ENCODE measurements around the gene DMXL1.

DNA sequence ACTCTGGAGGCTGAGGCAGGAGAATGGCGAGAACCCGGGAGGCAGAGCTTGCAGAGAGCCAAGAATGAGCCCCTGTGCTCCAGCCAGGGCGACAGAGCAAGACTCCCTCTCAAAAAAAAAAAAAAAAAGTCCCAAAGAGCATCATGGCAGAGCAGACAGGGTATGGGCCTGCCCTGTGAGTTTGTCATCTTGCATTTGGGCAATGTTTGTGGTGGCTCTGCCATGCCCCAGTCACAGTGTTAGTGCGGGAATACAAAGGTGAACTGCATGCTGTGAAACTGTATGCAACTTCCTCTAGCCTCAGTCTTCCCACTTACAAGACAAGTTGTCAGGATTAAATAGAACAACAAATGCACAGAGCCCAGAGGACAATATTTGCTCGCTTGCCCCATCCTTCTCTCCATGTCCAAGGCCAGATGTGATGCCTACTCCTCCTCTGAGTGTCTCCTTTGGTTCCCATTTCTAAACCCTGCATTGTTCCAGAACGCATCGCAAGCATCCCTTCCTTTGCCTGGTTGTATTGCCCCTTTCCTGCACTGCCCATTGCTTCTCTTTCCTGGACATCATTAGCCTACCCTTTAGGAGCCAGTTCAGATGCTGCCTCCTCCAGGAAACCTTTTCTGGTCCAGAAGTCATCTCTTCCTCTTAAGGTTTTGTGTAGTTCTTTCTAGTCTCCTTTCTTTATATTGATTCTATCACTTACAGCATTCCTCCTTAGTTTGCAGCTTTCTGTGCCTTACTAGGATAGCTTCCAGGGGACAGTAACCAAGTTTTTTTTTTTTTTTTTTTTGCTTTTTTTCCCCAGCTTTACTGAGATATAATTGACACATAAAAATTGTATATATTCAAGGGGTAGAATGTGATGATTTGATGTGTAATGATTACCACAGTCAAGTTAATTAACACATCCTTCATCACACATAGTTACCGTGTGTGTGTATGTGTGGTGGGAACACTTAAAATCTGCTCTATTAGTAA is 215.9 kb downstream of the DMXL1 start:
- TF ChIP-seq, protein P1, sequence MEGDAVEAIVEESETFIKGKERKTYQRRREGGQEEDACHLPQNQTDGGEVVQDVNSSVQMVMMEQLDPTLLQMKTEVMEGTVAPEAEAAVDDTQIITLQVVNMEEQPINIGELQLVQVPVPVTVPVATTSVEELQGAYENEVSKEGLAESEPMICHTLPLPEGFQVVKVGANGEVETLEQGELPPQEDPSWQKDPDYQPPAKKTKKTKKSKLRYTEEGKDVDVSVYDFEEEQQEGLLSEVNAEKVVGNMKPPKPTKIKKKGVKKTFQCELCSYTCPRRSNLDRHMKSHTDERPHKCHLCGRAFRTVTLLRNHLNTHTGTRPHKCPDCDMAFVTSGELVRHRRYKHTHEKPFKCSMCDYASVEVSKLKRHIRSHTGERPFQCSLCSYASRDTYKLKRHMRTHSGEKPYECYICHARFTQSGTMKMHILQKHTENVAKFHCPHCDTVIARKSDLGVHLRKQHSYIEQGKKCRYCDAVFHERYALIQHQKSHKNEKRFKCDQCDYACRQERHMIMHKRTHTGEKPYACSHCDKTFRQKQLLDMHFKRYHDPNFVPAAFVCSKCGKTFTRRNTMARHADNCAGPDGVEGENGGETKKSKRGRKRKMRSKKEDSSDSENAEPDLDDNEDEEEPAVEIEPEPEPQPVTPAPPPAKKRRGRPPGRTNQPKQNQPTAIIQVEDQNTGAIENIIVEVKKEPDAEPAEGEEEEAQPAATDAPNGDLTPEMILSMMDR (IDR thresholded peaks at IDR 0.05) = no peak
- no peak for TF ChIP-seq POLR2AphosphoS5 (IDR thresholded peaks at IDR 0.05)
